NCI-H1092 (cell line): Measurements from ENCODE around the gene GOLGA8B.
"Not testable (repeated sequence)": the region's sequence is repeated elsewhere in the genome, so short reads cannot be mapped to it uniquely, and the experiment has no call there.

Experiments used
- DNase-seq: peaks from one replicate; lab custom pipeline; 2025; lab: John Stamatoyannopoulos, UW

GOLGA8B gene

GRCh38 chr15:34583399-34584329 lies at the start of gene GOLGA8B:
Gene GOLGA8B (minus strand): TSS chr15:34583651. CDS start chr15:34535912, 47,739 bp downstream.
- DNase-seq: no peak

GRCh38 chr15:34633165-34633564 lies 49.7 kb upstream of the GOLGA8B start:
- DNase-seq: not testable (repeated sequence)

GRCh38 chr15:34628577-34629152 lies 45.2 kb upstream of the GOLGA8B start:
- DNase-seq: no peak

- DNase-seq: no peak
Observed at GRCh38 chr15:34625007-34625406, 41.6 kb upstream of the GOLGA8B start.

GRCh38 chr15:34621675-34622074 lies 38.2 kb upstream of the GOLGA8B start:
- peak; percentile 0 for DNase-seq

GRCh38 chr15:34620814-34621213 lies 37.4 kb upstream of the GOLGA8B start:
- DNase-seq: no peak

GRCh38 chr15:34620142-34620541 lies 36.7 kb upstream of the GOLGA8B start:
- DNase-seq: no peak

- DNase-seq: no peak
Observed at GRCh38 chr15:34619151-34619550, 35.7 kb upstream of the GOLGA8B start.

- DNase-seq: no peak
Observed at GRCh38 chr15:34618073-34618472, 34.6 kb upstream of the GOLGA8B start.

- DNase-seq: no peak
Observed at GRCh38 chr15:34616613-34617012, 33.2 kb upstream of the GOLGA8B start.

GRCh38 chr15:34613997-34614396 lies 30.5 kb upstream of the GOLGA8B start:
- no peak for DNase-seq

GRCh38 chr15:34613301-34613700 lies 29.9 kb upstream of the GOLGA8B start:
- no peak for DNase-seq

GRCh38 chr15:34610354-34610753 lies 26.9 kb upstream of the GOLGA8B start:
- no peak for DNase-seq

- no peak for DNase-seq
Observed at GRCh38 chr15:34609102-34610057, 25.9 kb upstream of the GOLGA8B start.

- no peak for DNase-seq
Observed at GRCh38 chr15:34608517-34608916, 25.1 kb upstream of the GOLGA8B start.

GRCh38 chr15:34607832-34608231 lies 24.4 kb upstream of the GOLGA8B start:
- DNase-seq: no peak

GRCh38 chr15:34606545-34606944 lies 23.1 kb upstream of the GOLGA8B start:
- no peak for DNase-seq

- DNase-seq: no peak
Observed at GRCh38 chr15:34606131-34606530, 22.7 kb upstream of the GOLGA8B start.

- no peak for DNase-seq
Observed at GRCh38 chr15:34603095-34603494, 19.6 kb upstream of the GOLGA8B start.

- no peak for DNase-seq
Observed at GRCh38 chr15:34600923-34601322, 17.5 kb upstream of the GOLGA8B start.

- no peak for DNase-seq
Observed at GRCh38 chr15:34598799-34599585, 15.5 kb upstream of the GOLGA8B start.
